Esophagus mucosa (tissue), 1 donor: ENCODE measurements around the gene ZRANB1. TPM values are rescaled to one million over a fixed set of nuclear protein-coding genes. Genes with fewer than 3 reads are reported as not detected.
"Not testable (repeated sequence)": the region's sequence is repeated elsewhere in the genome, so short reads cannot be mapped to it uniquely, and the experiment has no call there.

Experiments
- ATAC-seq: fragments of 200-7000 bp; cut with Tn5 transposase; one replicate; pipeline ENCODE4 v1.9.1; 2020
- total RNA-seq: library from RNA; stranded (reverse); gene quantifications from one replicate; pipeline ENCODE4 v1.2.4, GENCODE V29; 2023
- donor health status: DM: yes; HTN: yes; CAD: no.

The ZRANB1 gene
- 14.2 TPM for total RNA-seq

GRCh38 chr10:124941823-124942222 is at the start of gene ZRANB1:
ZRANB1 (plus strand) TSS chr10:124942123; CDS start chr10:124942494, 371 bp downstream.
- no peak for ATAC-seq

GRCh38 chr10:124892905-124893304 is 49.0 kb upstream of the ZRANB1 start:
- ATAC-seq: peak; percentile 95

- ATAC-seq: peak; percentile 50
These were observed 47.2 kb upstream of the ZRANB1 start for GRCh38 chr10:124894569-124895215.

- no peak for ATAC-seq
These were observed 45.2 kb upstream of the ZRANB1 start for GRCh38 chr10:124896751-124897150.

GRCh38 chr10:124898471-124898870 is 43.5 kb upstream of the ZRANB1 start:
- peak; percentile 85 for ATAC-seq

GRCh38 chr10:124899151-124899550 is 42.8 kb upstream of the ZRANB1 start:
- ATAC-seq: no peak

- ATAC-seq: no peak
These were observed 39.5 kb upstream of the ZRANB1 start for GRCh38 chr10:124902462-124902861.

- ATAC-seq: no peak
These were observed 38.8 kb upstream of the ZRANB1 start for GRCh38 chr10:124903111-124903510.

- ATAC-seq: no peak
These were observed 37.1 kb upstream of the ZRANB1 start for GRCh38 chr10:124904796-124905195.

GRCh38 chr10:124906551-124907001 is 35.3 kb upstream of the ZRANB1 start:
- no peak for ATAC-seq

- no peak for ATAC-seq
These were observed 32.4 kb upstream of the ZRANB1 start for GRCh38 chr10:124909563-124909962.

GRCh38 chr10:124911124-124912067 is 30.5 kb upstream of the ZRANB1 start:
- ATAC-seq: no peak

GRCh38 chr10:124912101-124912886 is 29.6 kb upstream of the ZRANB1 start:
- ATAC-seq: no peak

- ATAC-seq: no peak
These were observed 28.8 kb upstream of the ZRANB1 start for GRCh38 chr10:124913167-124913566.

- ATAC-seq: not testable (repeated sequence)
These were observed 27.5 kb upstream of the ZRANB1 start for GRCh38 chr10:124914398-124914797.

GRCh38 chr10:124916098-124916584 is 25.8 kb upstream of the ZRANB1 start:
- peak; percentile 14 for ATAC-seq

GRCh38 chr10:124916585-124917427 is 25.1 kb upstream of the ZRANB1 start:
- ATAC-seq: peak; percentile 99

- ATAC-seq: no peak
These were observed 24.3 kb upstream of the ZRANB1 start for GRCh38 chr10:124917428-124918190.

- ATAC-seq: no peak
These were observed 23.6 kb upstream of the ZRANB1 start for GRCh38 chr10:124918191-124918830.

- no peak for ATAC-seq
These were observed 23.0 kb upstream of the ZRANB1 start for GRCh38 chr10:124918906-124919305.
